Dorsolateral prefrontal cortex (tissue), 118 donors: ENCODE data around the gene RHBDL2. TPM values are rescaled to one million over a fixed set of nuclear protein-coding genes. Genes with fewer than 3 reads are reported as not detected.

Source experiments
- total RNA-seq, 120 experiments: library from RNA; stranded (reverse); gene quantifications; one replicate each; pipeline versions ENCODE4 v1.2.3 to v1.2.4, GENCODE V29; 2022

RHBDL2 gene
- total RNA-seq, 120 experiments from 2014 or later, result 1.0 to 34.7 (median 6.8) TPM

Other genes with a start within 250 kb of the RHBDL2 start
- 10 to 100 TPM; 18.0 to 36.1 (median 25.7) TPM for gene RRAGC, start 82.1 kb downstream of the RHBDL2 start, total RNA-seq
- 10 to 100 TPM in 1 of 120 experiments, 1 to 10 TPM in 115, under 1 TPM in 4; 0.83 to 11.2 (median 2.3) TPM for gene MYCBP, start 68.5 kb downstream of the RHBDL2 start, total RNA-seq
- under 1 TPM in 45 of 120 experiments, not detected in 75; 0.22 to 0.96 (median 0.38) TPM for gene GJA9, start 60.2 kb downstream of the RHBDL2 start, total RNA-seq
- gene AKIRIN1, start 49.4 kb upstream of the RHBDL2 start, total RNA-seq, result 100 to 1,000 TPM in 3 of 120 experiments, 10 to 100 TPM in 117; 53.3 to 106 (median 71.4) TPM
- gene NDUFS5, start 84.5 kb upstream of the RHBDL2 start, total RNA-seq, result 100 to 1,000 TPM; 129 to 361 (median 263) TPM